Endothelial cell of umbilical vein (primary cell): ENCODE results near the gene PDE11A. TPM values are rescaled to one million over a fixed set of nuclear protein-coding genes. Genes with fewer than 3 reads are reported as not detected.

Experiments used
- BruUV-seq: library from RNA; stranded (reverse); fragments of 400-500 nt; replicated peaks from 2 replicates; lab custom pipeline; 2021; lab: Mats Ljungman, UMichigan
- CTCF ChIA-PET: fragments of 300-600, 350-600 bp; sonication (Branson Sonifier 250); formaldehyde crosslinking; loops from one replicate; lab custom pipeline; 2021; ENCODE audit warnings: antibody characterized with exemption, inconsistent platforms; lab: Charles Lee
- POLR2A ChIA-PET: fragments of 300-600, 350-600 bp; sonication (Branson Sonifier 250); formaldehyde crosslinking; loops from one replicate; lab custom pipeline; 2021; ENCODE audit warnings: antibody characterized with exemption, inconsistent platforms; lab: Charles Lee
- DNase-seq: peaks from one replicate; pipeline ENCODE4 v3.0.0-alpha.2; 2011; ENCODE audit warnings: low read depth, low spot score
- FAIRE-seq: peaks from 2 replicates; lab custom pipeline; 2011; peaks lifted over from hg19 to GRCh38; lab: Jason Lieb, UNC
- H2AFZ ChIP-seq: 2 replicates; pipeline ENCODE4 v1.6.0; 2012; ENCODE audit warnings: low read depth, low read length, control low read depth, inconsistent platforms
- H3K27ac ChIP-seq: 2 replicates; pipeline ENCODE4 v1.5.1; 2011; ENCODE audit warnings: low read depth, mild to moderate bottlenecking, control low read depth, low read length, moderate library complexity; ENCODE audit not compliant: insufficient read depth
- H3K27me3 ChIP-seq, 2 experiments: 2 replicates each; pipeline versions ENCODE4 v1.6.0 to v1.6.1; 2011; ENCODE audit warnings: low read length in 2 of 2, mixed read lengths in 1 of 2; ENCODE audit not compliant: control insufficient read depth in 2 of 2, insufficient read depth in 2 of 2
- H3K36me3 ChIP-seq, 2 experiments: 2 replicates in 1 of 2; 3 replicates in 1 of 2; pipeline ENCODE4 v1.5.1; 2011; ENCODE audit warnings: low read length in 2 of 2, mild to moderate bottlenecking in 1 of 2, moderate library complexity in 1 of 2; ENCODE audit not compliant: control insufficient read depth in 2 of 2, insufficient read depth in 2 of 2; ENCODE audit errors: extremely low read depth in 1 of 2
- H3K4me1 ChIP-seq: 3 replicates; pipeline ENCODE4 v1.5.1; 2011; ENCODE audit warnings: mild to moderate bottlenecking, low read length; ENCODE audit not compliant: control insufficient read depth, insufficient read depth; ENCODE audit errors: extremely low read depth
- H3K4me2 ChIP-seq: 2 replicates; pipeline ENCODE4 v1.6.1; 2011; ENCODE audit warnings: low read length, control low read depth, mixed read lengths; ENCODE audit not compliant: insufficient read depth
- H3K4me3 ChIP-seq, 3 experiments: fragments of 200-600 bp in 1 of 3; sonication (generic), shearing (Covaris generic) in 1 of 3; replicated peaks in 1 of 3; 2 replicates each; pipeline ENCODE4 v1.5.1; 2011 to 2016; ENCODE audit warnings: control low read depth in 3 of 3, low read length in 3 of 3, mild to moderate bottlenecking in 2 of 3, inconsistent platforms in 1 of 3, low read depth in 1 of 3, moderate library complexity in 1 of 3; ENCODE audit not compliant: insufficient read depth in 1 of 3
- H3K79me2 ChIP-seq: 2 replicates; pipeline ENCODE4 v1.6.0; 2012; ENCODE audit warnings: low read length, inconsistent platforms; ENCODE audit not compliant: control insufficient read depth, insufficient read depth
- H3K9ac ChIP-seq: replicated peaks from 2 replicates; pipeline ENCODE3; 2011; ENCODE audit warnings: low read length, control low read depth; ENCODE audit not compliant: insufficient read depth; ENCODE audit errors: extremely low read depth
- H3K9me1 ChIP-seq: replicated peaks from 3 replicates; pipeline ENCODE4 v1.6.0; 2011; ENCODE audit warnings: mild to moderate bottlenecking, low read length; ENCODE audit not compliant: control insufficient read depth, insufficient read depth; ENCODE audit errors: extremely low read depth
- H3K9me3 ChIP-seq: replicated peaks from 2 replicates; pipeline ENCODE4 v1.5.1; 2012; ENCODE audit warnings: low read length, inconsistent platforms; ENCODE audit not compliant: control insufficient read depth, insufficient read depth
- H4K20me1 ChIP-seq: replicated peaks from 2 replicates; pipeline ENCODE3; 2011; ENCODE audit warnings: mild to moderate bottlenecking, low read length; ENCODE audit not compliant: control insufficient read depth, insufficient read depth; ENCODE audit errors: extremely low read depth
- GATA2 ChIP-seq: IDR thresholded peaks from 2 replicates; pipeline ENCODE4 v1.7.0; 2011; ENCODE audit warnings: low read depth, mild to moderate bottlenecking, moderate library complexity, mixed read lengths, low read length; ENCODE audit not compliant: insufficient read length, insufficient read depth
- MAX ChIP-seq: IDR thresholded peaks from 2 replicates; pipeline ENCODE4 v1.6.1; 2011; ENCODE audit not compliant: insufficient read depth, insufficient read length
- POLR2AphosphoS5 ChIP-seq: IDR thresholded peaks from 2 replicates; pipeline ENCODE4 v1.6.1; 2012; ENCODE audit warnings: low read depth, mild to moderate bottlenecking, control low read depth, low read length, moderate library complexity; ENCODE audit not compliant: insufficient read depth
- dilution Hi-C: fragments of 300-500 bp; cut with MboI; formaldehyde crosslinking; loops from one replicate; pipeline ENCODE4 v1.15.0; 2019; ENCODE audit warnings: low sequenced_read_pairs; ENCODE audit not compliant: extremely low pct_ligation_motif_present
- intact Hi-C: fragments of 100-400 bp; cut with micrococcal nuclease; formaldehyde crosslinking; loops from one replicate; pipeline ENCODE4 v1.10.0; 2022
- polyA plus RNA-seq, 4 experiments: library from polyadenylated mRNA; depleted of rRNA in 3 of 4; stranded (reverse) in 3 of 4; unstranded in 1 of 4; fragments of >200 nt; gene quantifications; 2 replicates each; pipeline versions ENCODE4 v1.2.1 to v1.2.3, GENCODE V29; 2011 to 2012; ENCODE audit warnings: missing spikeins in 1 of 4
- total RNA-seq: library from RNA; stranded (reverse); gene quantifications from 2 replicates; pipeline ENCODE4 v1.2.3, GENCODE V29; 2021

The PDE11A gene
- total and polyA plus RNA-seq, 2 donors (not counting 3 experiments of a cell fraction or from before 2014, with no cell fraction given): 0.07 to 0.51 TPM

GRCh38 chr2:177908824-177909223 lies 163.8 kb downstream of the PDE11A start:
- no peak overlapping the region for H2AFZ ChIP-seq
- no peaks in the 10 kb centered on the region for H3K36me3 ChIP-seq
- H3K4me2 ChIP-seq: no peak overlapping the region
- H3K4me3 ChIP-seq: no peak overlapping the region
- CTCF ChIA-PET: interaction anchor here (0.6 kb wide), 1 partner anchor 22 kb away, joined by 3 read pairs; no protein-coding TSS in a partner anchor
- dilution Hi-C loops (no loop called here), intact Hi-C loops (no loop called here)
- FAIRE-seq: no peak
- H4K20me1 ChIP-seq: no peaks in the 10 kb centered on the region
- BruUV-seq: no TSS peak
- H3K9ac ChIP-seq: no peak overlapping the region
- no peak for TF ChIP-seq MAX
- H3K79me2 ChIP-seq: no peaks in the 10 kb centered on the region
- no peaks in the 10 kb centered on the region for H3K9me3 ChIP-seq
- H3K4me1 ChIP-seq: no peaks in the 10 kb centered on the region
- POLR2A ChIA-PET: no interaction called here
- no peaks in the 10 kb centered on the region for H3K9me1 ChIP-seq
- H3K27ac ChIP-seq: no peak overlapping the region
- DNase-seq: no peak
- H3K27me3 ChIP-seq: no peaks in the 10 kb centered on the region

- no peaks in the 10 kb centered on the region for H3K4me1 ChIP-seq
- CTCF ChIA-PET: interaction anchor here (1.9 kb wide), 1 partner anchor 11 kb away, joined by 7 read pairs; no protein-coding TSS in a partner anchor
- no peaks in the 10 kb centered on the region for H3K79me2 ChIP-seq
- peak; percentile 15 for TF ChIP-seq GATA2
- no peak for TF ChIP-seq POLR2AphosphoS5
- no peak overlapping the region for H3K9ac ChIP-seq
- no peak overlapping the region for H3K27ac ChIP-seq
- no peak overlapping the region for H2AFZ ChIP-seq
- no peak for FAIRE-seq
- H3K4me2 ChIP-seq: no peak overlapping the region
- H3K9me1 ChIP-seq: no peaks in the 10 kb centered on the region
- H3K36me3 ChIP-seq: no peaks in the 10 kb centered on the region
- dilution Hi-C loops (no loop called here), intact Hi-C loops (no loop called here)
- no peak overlapping the region for H3K4me3 ChIP-seq
- H3K9me3 ChIP-seq: no peaks in the 10 kb centered on the region
- BruUV-seq: no TSS peak
- H3K27me3 ChIP-seq: no peaks in the 10 kb centered on the region
- no peak for DNase-seq
- H4K20me1 ChIP-seq: no peaks in the 10 kb centered on the region
- POLR2A ChIA-PET: no interaction called here
Observed at GRCh38 chr2:177908182-177908581, 164.4 kb downstream of the PDE11A start.
